H1 (cell line): ENCODE data around the gene LSM10. TPM values are rescaled to one million over a fixed set of nuclear protein-coding genes. Genes with fewer than 3 reads are reported as not detected.

ENCODE experiments used
- ASH2L ChIP-seq: fragments of 200-600, 300-600 bp; sonication (generic); IDR thresholded peaks from one replicate; pipeline ENCODE4 v1.7.1; 2017; ENCODE audit warnings: low read length
- BCL11A ChIP-seq, 2 experiments: IDR thresholded peaks; one replicate each; pipeline ENCODE4 v1.6.1; 2011; ENCODE audit warnings: low read depth in 2 of 2, low read length in 2 of 2, mild to moderate bottlenecking in 2 of 2
- CEBPB ChIP-seq: IDR thresholded peaks from 2 replicates; pipeline ENCODE4 v1.6.1; 2012; ENCODE audit warnings: low read depth, low read length
- CHD1 ChIP-seq: IDR thresholded peaks from 2 replicates; pipeline ENCODE4 v1.6.1; 2012; ENCODE audit warnings: low read depth, low read length, improper control_type of control experiment
- CHD2 ChIP-seq: IDR thresholded peaks from 2 replicates; pipeline ENCODE4 v1.6.1; 2012; ENCODE audit warnings: low read length, improper control_type of control experiment
- EGR1 ChIP-seq: IDR thresholded peaks from 2 replicates; pipeline ENCODE4 v1.6.1; 2011; ENCODE audit warnings: low read depth, low read length, borderline replicate concordance
- EP300 ChIP-seq, 2 experiments: IDR thresholded peaks; 1 replicate in 1 of 2; 2 replicates in 1 of 2; pipeline ENCODE4 v1.6.1; 2011 to 2012; ENCODE audit warnings: low read depth in 2 of 2, low read length in 2 of 2, mild to moderate bottlenecking in 2 of 2, borderline replicate concordance in 1 of 2, inconsistent platforms in 1 of 2, moderate library complexity in 1 of 2
- EZH2 ChIP-seq: fragments of 200-600 bp; sonication (generic); IDR thresholded peaks from 2 replicates; pipeline ENCODE4 v1.7.1; 2012; ENCODE audit warnings: low read depth, mild to moderate bottlenecking, moderate library complexity, low read length, inconsistent platforms; ENCODE audit not compliant: severe bottlenecking
- GTF2F1 ChIP-seq: IDR thresholded peaks from 2 replicates; pipeline ENCODE4 v1.6.1; 2012; ENCODE audit warnings: low read depth, low read length, improper control_type of control experiment, borderline replicate concordance
- KDM1A ChIP-seq: fragments of 200-600, 300-600 bp; sonication (generic); IDR thresholded peaks from 2 replicates; pipeline ENCODE4 v1.7.1; 2016; ENCODE audit warnings: mild to moderate bottlenecking, low read length, borderline replicate concordance
- MAFK ChIP-seq: IDR thresholded peaks from 2 replicates; pipeline ENCODE4 v1.6.1; 2012; ENCODE audit warnings: low read depth, mild to moderate bottlenecking, improper control_type of control experiment, low read length
- MAX ChIP-seq: IDR thresholded peaks from 2 replicates; pipeline ENCODE4 v1.6.1; 2012; ENCODE audit warnings: inconsistent platforms
- NANOG ChIP-seq: IDR thresholded peaks from 2 replicates; pipeline ENCODE4 v1.6.1; 2011; ENCODE audit warnings: low read length, low read depth, mild to moderate bottlenecking, inconsistent platforms; ENCODE audit not compliant: insufficient read depth, poor library complexity, severe bottlenecking
- PHF8 ChIP-seq: fragments of 200-600 bp; sonication (generic); conservative IDR thresholded peaks from 2 replicates; pipeline ENCODE4 v1.7.1; 2012; ENCODE audit warnings: low read depth, mild to moderate bottlenecking, inconsistent platforms, low read length, moderate library complexity
- POLR2A ChIP-seq, 2 experiments: IDR thresholded peaks; 1 replicate in 1 of 2; 2 replicates in 1 of 2; pipeline ENCODE4 v1.6.1; 2011; ENCODE audit warnings: low read depth in 2 of 2, low read length in 2 of 2, mild to moderate bottlenecking in 2 of 2; ENCODE audit errors: control extremely low read depth in 1 of 2
- POLR2AphosphoS5 ChIP-seq: IDR thresholded peaks from 2 replicates; pipeline ENCODE4 v1.6.1; 2011; ENCODE audit warnings: low read depth, low read length
- RAD21 ChIP-seq, 2 experiments: IDR thresholded peaks in 1 of 2; conservative IDR thresholded peaks in 1 of 2; 2 replicates each; pipeline ENCODE4 v1.6.1; 2011; ENCODE audit warnings: low read depth in 2 of 2, low read length in 2 of 2, improper control_type of control experiment in 1 of 2, inconsistent platforms in 1 of 2, mild to moderate bottlenecking in 1 of 2, moderate library complexity in 1 of 2
- RXRA ChIP-seq: IDR thresholded peaks from 2 replicates; pipeline ENCODE4 v1.6.1; 2011; ENCODE audit warnings: low read depth, mild to moderate bottlenecking, low read length, moderate library complexity; ENCODE audit not compliant: insufficient read depth
- SIN3A ChIP-seq, 2 experiments: IDR thresholded peaks in 1 of 2; conservative IDR thresholded peaks in 1 of 2; 2 replicates each; pipeline ENCODE4 v1.6.1; 2011 to 2012; ENCODE audit warnings: low read length in 2 of 2, improper control_type of control experiment in 1 of 2, low read depth in 1 of 2, mild to moderate bottlenecking in 1 of 2
- SIRT6 ChIP-seq: IDR thresholded peaks from one replicate; pipeline ENCODE4 v1.7.1; 2012; ENCODE audit warnings: low read length, inconsistent platforms
- SP2 ChIP-seq: IDR thresholded peaks from 2 replicates; pipeline ENCODE4 v1.6.1; 2012; ENCODE audit warnings: mild to moderate bottlenecking, low read length, inconsistent platforms
- TAF7 ChIP-seq: optimal IDR thresholded peaks from 2 replicates; pipeline ENCODE3; 2011; ENCODE audit warnings: low read depth, mild to moderate bottlenecking, inconsistent platforms, low read length, moderate library complexity, borderline replicate concordance
- TBP ChIP-seq: IDR thresholded peaks from 2 replicates; pipeline ENCODE4 v1.6.1; 2011; ENCODE audit warnings: low read depth, low read length, improper control_type of control experiment
- ZNF274 ChIP-seq: IDR thresholded peaks from 2 replicates; pipeline ENCODE4 v1.7.0; 2012; ENCODE audit warnings: low read length, borderline replicate concordance; ENCODE audit errors: extremely low read depth
- polyA plus RNA-seq, 7 experiments: library from polyadenylated mRNA; depleted of rRNA in 3 of 7; stranded (reverse) in 5 of 7; unstranded in 2 of 7; fragments of >200 nt in 5 of 7; fragments of 200-250 nt in 2 of 7; gene quantifications; 1 replicate in 5 of 7; 2 replicates in 1 of 7; 4 replicates in 1 of 7; pipeline versions ENCODE4 v1.2.1 to v1.2.3, GENCODE V29; 2011 to 2013; ENCODE audit warnings: missing spikeins in 2 of 7, mixed read lengths in 2 of 7
- total RNA-seq: library from RNA; stranded (reverse); fragmentation: NEBNext Ultra II Directional; extraction: Animal tissue kit (Norgen Biotek cat#: 25700); gene quantifications from 2 replicates; pipeline ENCODE4 v1.2.1, GENCODE V29; 2021

The LSM10 gene
- total and polyA plus RNA-seq, 2 of the 8 experiments (the other 6 are each of a cell fraction or from before 2014, with no cell fraction given): 59.5 to 140 TPM

GRCh38 chr1:36384542-36385409, 12.9 kb downstream of the LSM10 start (continued):
- peak; percentile 21; the same call in 1 of the 2 replicates for TF ChIP-seq TBP
- TF ChIP-seq SIRT6: no peak
- TF ChIP-seq RXRA: no peak
- 0 out of 3 replicates have a peak, but pooled peaks of 1 of the 2 experiments have one; percentile 4 for TF ChIP-seq POLR2A (IDR thresholded peaks at IDR 0.05; ENCODE audit: control extremely low read depth in 1 of 2, low read depth in 2 of 2, low read length in 2 of 2)
- no peak for TF ChIP-seq SIN3A (conservative IDR thresholded peaks at IDR 0.05 in 1 of 2, IDR thresholded peaks at IDR 0.05 in 1 of 2; ENCODE audit: low read depth in 1 of 2, low read length in 2 of 2)
- no peak for TF ChIP-seq CHD2
- TF ChIP-seq EZH2: no peak
- TF ChIP-seq ZNF274: no peak
- TF ChIP-seq NANOG: no peak
- TF ChIP-seq GTF2F1: no peak
- TF ChIP-seq EP300 (IDR thresholded peaks at IDR 0.05; ENCODE audit: borderline replicate concordance in 1 of 2, low read depth in 2 of 2, low read length in 2 of 2): no peak
- TF ChIP-seq POLR2AphosphoS5: no peak
- TF ChIP-seq ASH2L: no peak
- TF ChIP-seq TAF7: no peak
- TF ChIP-seq BCL11A (IDR thresholded peaks at IDR 0.05; ENCODE audit: low read depth in 2 of 2, low read length in 2 of 2): no peak
- no peak for TF ChIP-seq SP2
- no peak for TF ChIP-seq CEBPB
- no peak for TF ChIP-seq KDM1A
- TF ChIP-seq MAX: no peak
- no peak for TF ChIP-seq MAFK
- TF ChIP-seq RAD21 (IDR thresholded peaks at IDR 0.05 in 1 of 2, conservative IDR thresholded peaks at IDR 0.05 in 1 of 2; ENCODE audit: low read depth in 2 of 2, low read length in 2 of 2): no peak
- no peak for TF ChIP-seq CHD1
- no peak for TF ChIP-seq EGR1
- no peak for TF ChIP-seq PHF8
